ENCODE data around the gene XCL1.
A peak's percentile ranks its signal among the peaks of the same experiment; 100 is the strongest.

XCL1 gene

DNA sequence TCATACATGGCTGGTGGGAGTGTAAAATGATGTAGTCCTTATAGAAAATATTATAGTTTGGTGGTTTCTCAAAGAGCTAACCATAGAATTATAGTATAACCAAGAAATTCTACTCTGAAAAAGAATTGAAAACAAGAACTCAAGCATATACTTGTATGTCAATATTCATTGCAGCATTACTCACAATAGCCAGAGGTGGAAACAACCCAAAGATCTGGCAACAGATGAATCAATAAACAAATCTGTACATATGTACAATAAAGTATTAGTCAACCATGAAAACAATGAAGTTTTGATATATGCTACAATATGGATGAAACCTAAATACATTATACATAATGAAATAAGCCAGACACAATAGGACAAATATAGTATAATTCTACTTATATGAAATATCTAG is 29.7 kb downstream of the XCL1 start:
- DNase-seq (ENCODE audit: low spot score): no peak

DNA sequence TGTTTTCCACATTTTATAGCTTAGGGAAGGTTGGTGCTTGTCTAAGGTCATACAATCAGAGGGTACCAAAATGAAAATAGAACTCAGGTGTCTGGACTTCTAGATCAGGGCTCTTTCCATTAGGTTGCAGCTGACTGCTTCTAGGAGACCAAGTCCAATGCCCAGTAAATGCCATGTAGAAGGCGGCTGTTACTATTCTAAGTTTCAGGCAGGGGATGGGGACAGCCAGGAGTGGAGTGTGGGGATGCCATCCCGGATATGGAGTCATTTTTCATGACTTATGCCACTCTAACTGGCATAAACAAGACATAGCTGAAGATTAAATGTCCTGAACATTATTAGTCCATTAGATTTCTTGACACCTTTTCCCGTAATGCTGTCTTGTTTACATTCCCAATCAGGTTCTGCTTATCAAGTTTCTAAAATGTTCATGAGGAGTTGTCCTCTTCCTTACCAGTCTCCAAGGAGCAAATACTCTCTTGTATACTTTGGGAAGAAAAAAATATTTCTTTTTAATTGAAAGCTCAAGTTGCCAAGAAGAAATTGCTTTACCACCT is 31.5 kb downstream of the XCL1 start:
- no peak for DNase-seq (ENCODE audit: low spot score)

DNA sequence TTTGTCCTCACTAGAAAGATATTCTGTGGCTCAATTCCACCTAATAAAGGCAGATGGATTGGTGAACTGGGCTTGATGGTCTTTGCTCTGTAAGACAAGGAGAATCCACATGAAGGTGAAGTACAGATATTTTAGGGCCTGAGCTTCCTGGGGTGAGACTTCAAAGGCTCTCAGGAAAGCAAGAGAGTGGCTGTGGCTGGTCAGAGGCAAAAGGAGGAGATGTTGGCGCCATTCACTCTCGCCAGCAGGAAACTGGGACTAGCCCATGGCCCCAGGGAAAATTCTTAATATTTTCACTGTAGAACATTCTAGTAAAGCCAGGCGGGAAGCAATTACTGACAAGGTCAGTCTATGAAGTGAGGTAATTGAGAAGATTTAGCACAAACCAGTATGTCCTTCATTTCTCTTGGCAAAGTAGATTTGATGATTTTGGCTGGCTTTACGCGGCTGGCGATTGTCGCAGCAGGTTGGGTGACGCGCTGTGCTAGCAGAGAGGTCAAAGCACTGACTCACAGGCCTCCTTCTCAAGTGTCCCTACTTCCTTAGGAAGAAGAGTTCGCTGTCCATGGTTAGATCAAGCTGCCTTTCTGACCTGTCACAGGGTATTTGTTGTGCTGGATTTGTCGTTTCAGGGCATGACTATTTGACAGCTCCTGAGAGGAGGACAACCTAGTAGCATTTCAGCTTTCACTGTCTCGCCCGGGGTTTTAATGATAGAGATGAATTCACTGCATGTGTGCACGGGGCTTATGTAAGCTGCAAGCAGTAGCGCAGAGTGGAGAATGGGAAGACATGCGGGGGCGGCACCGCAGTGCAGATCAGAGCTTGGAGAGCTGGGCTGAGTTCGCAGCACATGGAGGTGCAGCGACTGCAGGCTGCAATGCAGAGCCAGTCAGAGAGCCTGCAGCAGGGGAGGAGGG is 32.7 kb downstream of the XCL1 start:
- DNase-seq (ENCODE audit: low spot score): peak; percentile 51

GRCh38 chr1:168609741-168610510 is 33.5 kb downstream of the XCL1 start:
- DNase-seq (ENCODE audit: low spot score): no peak

- no peak for DNase-seq (ENCODE audit: low spot score)
Observed at GRCh38 chr1:168613038-168613451, 36.6 kb downstream of the XCL1 start.

DNA sequence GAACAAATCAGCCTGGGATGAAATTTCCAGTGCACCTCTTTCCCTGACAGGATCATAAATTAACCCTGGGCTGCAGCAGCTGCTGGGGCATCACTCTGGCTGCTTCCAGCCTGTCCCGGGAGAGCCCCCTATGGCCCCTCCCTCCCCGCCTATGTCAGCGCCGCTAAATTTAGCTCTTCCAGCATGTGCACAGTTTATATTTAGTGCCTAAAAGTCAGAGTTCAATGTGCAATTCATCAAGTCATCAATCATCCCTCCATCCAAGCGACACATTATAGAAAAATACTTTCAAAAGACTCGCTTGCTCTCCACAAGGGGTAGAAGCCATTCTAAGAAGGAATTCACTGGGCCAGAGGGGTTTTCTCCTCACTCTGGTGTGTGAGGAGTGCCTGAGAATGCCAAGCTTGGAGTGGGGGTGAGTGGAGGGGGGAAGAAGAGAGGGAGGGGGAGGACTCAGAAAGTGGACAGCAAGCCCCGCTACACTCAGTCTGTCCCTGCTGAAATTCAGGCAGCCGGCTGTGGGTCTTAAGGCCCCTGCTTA is 37.4 kb downstream of the XCL1 start:
- no peak for DNase-seq (ENCODE audit: low spot score)

- no peak for DNase-seq (ENCODE audit: low spot score)
Observed at GRCh38 chr1:168614235-168614634, 37.8 kb downstream of the XCL1 start.

GRCh38 chr1:168615965-168616364 is 39.6 kb downstream of the XCL1 start:
- no peak for DNase-seq (ENCODE audit: low spot score)

- DNase-seq (ENCODE audit: low spot score): no peak
Observed at GRCh38 chr1:168617974-168618750, 41.8 kb downstream of the XCL1 start.

GRCh38 chr1:168618886-168619285 is 42.5 kb downstream of the XCL1 start:
- DNase-seq (ENCODE audit: low spot score): no peak

GRCh38 chr1:168621356-168621755 is 45.0 kb downstream of the XCL1 start:
- peak; percentile 53 for DNase-seq (ENCODE audit: low spot score)

DNA sequence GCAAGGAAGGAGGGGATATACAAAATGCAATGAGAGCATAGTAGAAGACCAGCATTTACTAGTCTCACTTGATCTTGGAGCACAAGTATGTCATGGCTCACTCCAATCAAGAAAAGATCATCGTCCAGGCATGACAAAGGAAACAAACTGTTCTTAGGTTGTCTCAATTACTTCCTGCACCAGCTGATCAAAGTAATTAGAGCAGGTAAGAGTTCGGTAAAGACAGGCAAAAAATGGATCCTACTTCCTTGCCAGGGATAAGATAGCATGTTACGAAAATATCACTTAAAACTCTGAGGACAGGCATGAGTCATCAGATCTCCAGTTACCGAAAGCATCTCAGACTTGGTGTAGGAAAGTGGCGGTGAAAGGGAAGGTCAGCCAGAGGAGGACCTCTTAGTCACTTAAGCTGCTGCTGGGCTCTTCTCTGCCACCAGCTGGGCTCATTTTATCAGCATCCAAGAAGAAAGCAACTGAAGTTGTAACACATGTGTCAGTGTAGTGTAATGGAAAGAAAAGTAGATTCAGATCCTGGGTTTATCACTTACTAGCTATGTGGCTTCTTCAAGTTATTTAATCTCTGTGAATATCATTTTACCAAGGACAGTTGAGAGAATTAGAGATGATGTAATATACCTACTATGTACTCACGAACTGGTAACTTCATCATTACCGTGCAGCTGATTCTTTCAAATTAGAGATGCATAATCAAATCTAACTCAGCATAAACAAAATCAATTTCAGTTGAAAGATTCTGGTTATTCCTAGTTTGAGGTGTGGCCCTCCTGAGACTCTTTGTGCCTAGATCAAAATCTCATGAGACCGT is 46.8 kb downstream of the XCL1 start:
- peak; percentile 83 for DNase-seq (ENCODE audit: low spot score)

DNA sequence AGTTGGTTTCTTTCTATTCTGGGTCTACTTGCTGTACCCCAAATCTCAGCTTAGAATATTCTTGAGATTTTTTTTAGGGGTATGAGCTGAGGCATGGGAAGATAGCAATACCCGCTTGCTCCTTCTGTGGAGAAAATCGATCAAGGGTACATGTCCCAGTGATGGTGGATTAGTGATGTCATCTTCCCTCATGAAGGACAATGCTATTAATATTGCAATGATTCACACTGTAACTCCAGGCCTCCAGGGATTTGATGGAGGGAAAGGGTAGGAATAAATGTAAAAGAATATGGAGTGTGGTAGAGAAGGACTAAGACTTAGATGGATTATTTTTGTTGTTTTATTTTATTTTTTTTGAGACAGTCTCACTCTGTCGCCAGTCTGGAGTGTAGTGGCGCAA is 47.4 kb downstream of the XCL1 start:
- no peak for DNase-seq (ENCODE audit: low spot score)

DNA sequence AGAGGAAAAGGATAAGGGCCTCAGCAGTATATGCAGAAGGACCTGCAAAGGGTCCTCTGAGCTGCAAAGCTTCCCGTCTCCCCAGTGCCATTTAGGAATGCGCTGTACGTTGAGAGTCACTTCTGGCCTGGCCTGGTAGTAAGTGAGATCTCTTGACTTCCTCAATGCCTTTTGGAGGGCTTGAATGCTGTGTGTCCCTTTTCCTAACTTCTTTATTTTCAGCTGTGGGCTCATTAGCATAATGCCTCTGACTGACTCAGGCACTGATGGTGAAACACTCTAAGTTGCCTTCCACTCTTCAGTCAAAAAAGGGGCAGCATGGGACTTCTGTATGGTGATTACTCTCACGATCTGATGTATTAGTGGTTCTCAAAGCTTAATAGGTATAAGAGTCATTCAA is 49.9 kb downstream of the XCL1 start:
- DNase-seq (ENCODE audit: low spot score): no peak

- no peak for DNase-seq (ENCODE audit: low spot score)
Observed at GRCh38 chr1:168627370-168627769, 51.0 kb downstream of the XCL1 start.

GRCh38 chr1:168628807-168629206 is 52.4 kb downstream of the XCL1 start:
- peak; percentile 62 for DNase-seq (ENCODE audit: low spot score)

- DNase-seq (ENCODE audit: low spot score): no peak
Observed at GRCh38 chr1:168629466-168629865, 53.1 kb downstream of the XCL1 start.
